BLaER1 treated with 17β-estradiol and CSF1 and Interleukin-3, amounts not matched to agents 10 nM and 100 nM (cell line): ENCODE data around the gene BANP.
"Not testable (repeated sequence)": the region's sequence is repeated elsewhere in the genome, so short reads cannot be mapped to it uniquely, and the experiment has no call there.

ENCODE experiments used
- H3K27ac ChIP-seq, 11 experiments: shearing (Covaris generic); formaldehyde crosslinking; 2 replicates each; pipeline ENCODE4 v1.8.1; 2022
- H3K27me3 ChIP-seq, 11 experiments: shearing (Covaris generic); formaldehyde crosslinking; 2 replicates each; pipeline ENCODE4 v1.8.1; 2022
- H3K36me3 ChIP-seq, 11 experiments: shearing (Covaris generic); formaldehyde crosslinking; 2 replicates each; pipeline ENCODE4 v1.8.1; 2022
- H3K4me1 ChIP-seq, 10 experiments: shearing (Covaris generic); formaldehyde crosslinking; 2 replicates each; pipeline ENCODE4 v1.8.1; 2022
- H3K4me2 ChIP-seq, 11 experiments: shearing (Covaris generic); formaldehyde crosslinking; 2 replicates each; pipeline ENCODE4 v1.8.1; 2022
- H3K4me3 ChIP-seq, 10 experiments: shearing (Covaris generic); formaldehyde crosslinking; 2 replicates each; pipeline ENCODE4 v1.8.1; 2022
- H3K9ac ChIP-seq, 11 experiments: shearing (Covaris generic); formaldehyde crosslinking; 2 replicates each; pipeline ENCODE4 v1.8.1; 2022
- H3K9me3 ChIP-seq, 11 experiments: shearing (Covaris generic); formaldehyde crosslinking; replicated peaks in 1 of 11; 2 replicates each; pipeline ENCODE4 v1.8.1; 2022
- H4K20me1 ChIP-seq, 11 experiments: shearing (Covaris generic); formaldehyde crosslinking; 2 replicates each; pipeline ENCODE4 v1.8.1; 2022
- Cebpa-rat ChIP-seq, 11 experiments: shearing (Covaris generic); IDR thresholded peaks; 2 replicates each; pipeline ENCODE4 v1.8.1; 2022

Gene BANP

DNA sequence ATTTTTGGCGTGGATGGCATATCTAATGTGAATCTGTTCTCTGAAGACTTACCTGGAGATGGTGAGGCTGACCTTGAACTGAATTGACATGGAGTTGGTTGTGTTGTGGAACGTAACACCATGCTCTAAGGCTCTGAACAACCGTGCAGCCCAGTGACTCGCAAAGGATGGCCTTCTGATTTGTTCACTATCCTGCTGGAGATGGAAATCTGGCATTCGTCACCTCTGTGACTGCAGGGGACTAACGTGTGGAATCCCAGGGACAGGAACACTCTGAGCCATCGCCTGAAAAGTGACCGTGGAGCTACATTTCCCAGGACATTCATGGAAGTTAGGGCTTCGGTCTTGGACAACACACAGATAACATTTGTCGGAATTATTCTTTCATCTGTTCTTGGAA is 61.1 kb downstream of the BANP start:
- Histone ChIP-seq H3K4me1 (peaks cover 8 to 27% (median 17%) of the 10 kb centered on the region in 10 experiments; a peak in 19 of 20 replicates), H3K4me3 (no peak overlapping the region), H3K4me2 (no peak overlapping the region), H3K27me3 (no peaks in the 10 kb centered on the region), H3K27ac (no peak overlapping the region; a peak in 1 of 22 replicates), H3K36me3 (peaks cover 37 to 88% (median 59%) of the 10 kb centered on the region in 11 experiments), H4K20me1 (peaks cover 0 to 21% (median 0%) of the 10 kb centered on the region in 11 experiments; a peak in 8 of 22 replicates), H3K9ac (no peak overlapping the region), H3K9me3 (no peaks in the 10 kb centered on the region)
- TF ChIP-seq Cebpa-rat (IDR thresholded peaks at IDR 0.05): no peak

DNA sequence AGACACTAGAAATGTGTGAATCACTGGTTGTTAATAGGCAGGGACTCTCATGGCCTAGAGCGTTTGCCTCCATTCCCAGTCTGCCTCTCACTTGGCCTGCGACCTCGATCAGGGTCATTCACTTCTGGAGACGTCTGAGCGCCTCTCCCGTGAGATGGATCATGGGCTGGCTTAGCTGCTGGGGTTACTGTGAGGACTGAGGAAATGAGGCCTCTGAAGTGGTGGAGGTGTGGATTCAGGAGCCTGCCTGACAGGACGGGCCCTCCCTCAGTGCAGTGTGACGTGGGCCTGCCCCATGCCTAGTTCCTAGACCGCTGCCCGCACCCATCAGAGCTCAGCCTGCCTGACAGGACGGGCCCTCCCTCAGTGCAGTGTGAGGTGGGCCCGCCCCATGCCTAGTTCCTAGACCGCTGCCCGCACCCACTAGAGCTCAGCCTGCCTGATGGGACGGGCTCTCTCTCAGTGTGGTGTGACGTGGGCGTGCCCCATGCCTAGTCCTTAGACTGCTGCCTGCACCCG is 61.9 kb downstream of the BANP start:
- peaks cover 8 to 27% (median 17%) of the 10 kb centered on the region in 10 experiments; a peak in 19 of 20 replicates for H3K4me1 ChIP-seq
- no peak for TF ChIP-seq Cebpa-rat (IDR thresholded peaks at IDR 0.05)
- peak overlapping the region in 9 of 11 experiments; percentile 11 to 59 (median 43); a peak in 15 of 22 replicates for H3K27ac ChIP-seq
- H4K20me1 ChIP-seq: peaks cover 0 to 21% (median 0%) of the 10 kb centered on the region in 11 experiments; a peak in 8 of 22 replicates
- H3K4me2 ChIP-seq: peak overlapping the region in 6 of 11 experiments; percentile 4 to 49 (median 15); a peak in 3 of 22 replicates
- no peaks in the 10 kb centered on the region for H3K27me3 ChIP-seq
- no peaks in the 10 kb centered on the region for H3K9me3 ChIP-seq
- H3K36me3 ChIP-seq: peaks cover 29 to 88% (median 58%) of the 10 kb centered on the region in 11 experiments
- no peak overlapping the region for H3K4me3 ChIP-seq
- peak overlapping the region in 9 of 11 experiments; percentile 5 to 42 (median 26); a peak in 7 of 22 replicates for H3K9ac ChIP-seq

DNA sequence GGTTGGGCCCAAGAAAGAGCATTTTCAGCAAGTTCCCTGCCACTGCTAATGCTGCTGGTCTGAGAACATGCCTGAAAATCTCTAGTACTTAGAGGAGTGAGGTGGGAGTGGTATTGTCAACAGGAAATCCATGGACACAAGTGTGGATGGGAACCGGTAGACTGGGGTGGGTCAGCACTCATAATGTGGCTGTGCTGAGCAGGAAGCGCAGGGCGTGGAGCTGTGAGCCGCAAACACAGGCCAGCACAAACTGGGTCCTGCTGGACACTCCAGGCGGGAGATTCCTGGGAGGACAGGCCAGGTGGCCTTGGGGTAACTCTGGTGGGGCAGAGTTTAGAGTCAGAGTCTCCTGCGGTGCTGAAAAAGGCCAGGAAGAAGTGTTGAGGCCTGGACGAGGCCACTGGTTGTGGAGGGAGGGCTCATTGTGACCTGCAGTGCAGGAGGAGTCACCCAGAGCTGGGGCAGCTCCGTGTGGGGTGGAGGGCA is 62.6 kb downstream of the BANP start:
- Histone ChIP-seq H3K9me3 (no peaks in the 10 kb centered on the region), H3K27me3 (no peaks in the 10 kb centered on the region), H3K27ac (peak overlapping the region in 9 of 11 experiments; percentile 11 to 59 (median 44); a peak in 15 of 22 replicates), H3K4me3 (no peak overlapping the region), H3K9ac (peak overlapping the region in 8 of 11 experiments; percentile 5 to 42 (median 17); a peak in 6 of 22 replicates), H3K4me1 (peaks cover 5 to 25% (median 14%) of the 10 kb centered on the region in 10 experiments; a peak in 19 of 20 replicates), H4K20me1 (peaks cover 0 to 21% (median 0%) of the 10 kb centered on the region in 11 experiments; a peak in 8 of 22 replicates), H3K4me2 (peak overlapping the region in 5 of 11 experiments; percentile 12 to 49 (median 15); a peak in 3 of 22 replicates), H3K36me3 (peaks cover 22 to 92% (median 60%) of the 10 kb centered on the region in 11 experiments)
- TF ChIP-seq Cebpa-rat (IDR thresholded peaks at IDR 0.05): no peak

DNA sequence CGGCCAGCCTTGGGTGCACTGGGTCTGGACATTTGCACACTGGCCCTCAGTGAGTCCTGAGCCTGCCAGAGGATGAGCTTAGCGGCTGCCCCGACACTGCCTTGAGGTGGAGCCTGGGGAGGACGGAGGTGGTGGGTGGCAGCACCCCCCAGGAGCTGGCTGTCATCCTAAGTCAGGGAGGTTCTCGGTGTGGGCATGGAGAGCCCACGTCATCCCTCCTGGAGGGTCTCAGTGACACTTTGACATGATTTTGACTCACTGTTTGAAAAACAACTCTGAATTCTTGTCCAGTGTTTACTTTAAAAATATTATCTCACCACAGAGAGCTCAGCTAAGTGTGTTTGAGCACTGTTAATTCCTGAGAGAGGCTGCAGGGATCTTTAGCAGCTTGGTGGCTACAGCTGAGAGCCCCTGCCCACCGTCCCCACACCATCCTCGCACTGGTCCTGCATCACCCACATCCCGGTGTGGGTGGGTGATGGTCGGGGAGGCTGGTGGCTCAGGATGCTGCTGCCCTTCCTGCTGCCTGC is 63.1 kb downstream of the BANP start:
- H3K27ac ChIP-seq: peak overlapping the region in 7 of 11 experiments; percentile 33 to 59 (median 46); a peak in 12 of 22 replicates
- peaks cover 0 to 16% (median 0%) of the 10 kb centered on the region in 11 experiments; a peak in 8 of 22 replicates for H4K20me1 ChIP-seq
- H3K27me3 ChIP-seq: no peaks in the 10 kb centered on the region
- H3K4me3 ChIP-seq: no peak overlapping the region
- H3K9me3 ChIP-seq: no peaks in the 10 kb centered on the region
- H3K36me3 ChIP-seq: peaks cover 18 to 92% (median 58%) of the 10 kb centered on the region in 11 experiments
- TF ChIP-seq Cebpa-rat (IDR thresholded peaks at IDR 0.05): no peak
- peak overlapping the region in 1 of 11 experiments; percentile 49; a peak in 1 of 22 replicates for H3K4me2 ChIP-seq
- H3K9ac ChIP-seq: peak overlapping the region in 4 of 11 experiments; percentile 10 to 39 (median 25); a peak in 4 of 22 replicates
- peaks cover under 1 to 20% (median 12%) of the 10 kb centered on the region in 10 experiments; a peak in 17 of 20 replicates for H3K4me1 ChIP-seq

DNA sequence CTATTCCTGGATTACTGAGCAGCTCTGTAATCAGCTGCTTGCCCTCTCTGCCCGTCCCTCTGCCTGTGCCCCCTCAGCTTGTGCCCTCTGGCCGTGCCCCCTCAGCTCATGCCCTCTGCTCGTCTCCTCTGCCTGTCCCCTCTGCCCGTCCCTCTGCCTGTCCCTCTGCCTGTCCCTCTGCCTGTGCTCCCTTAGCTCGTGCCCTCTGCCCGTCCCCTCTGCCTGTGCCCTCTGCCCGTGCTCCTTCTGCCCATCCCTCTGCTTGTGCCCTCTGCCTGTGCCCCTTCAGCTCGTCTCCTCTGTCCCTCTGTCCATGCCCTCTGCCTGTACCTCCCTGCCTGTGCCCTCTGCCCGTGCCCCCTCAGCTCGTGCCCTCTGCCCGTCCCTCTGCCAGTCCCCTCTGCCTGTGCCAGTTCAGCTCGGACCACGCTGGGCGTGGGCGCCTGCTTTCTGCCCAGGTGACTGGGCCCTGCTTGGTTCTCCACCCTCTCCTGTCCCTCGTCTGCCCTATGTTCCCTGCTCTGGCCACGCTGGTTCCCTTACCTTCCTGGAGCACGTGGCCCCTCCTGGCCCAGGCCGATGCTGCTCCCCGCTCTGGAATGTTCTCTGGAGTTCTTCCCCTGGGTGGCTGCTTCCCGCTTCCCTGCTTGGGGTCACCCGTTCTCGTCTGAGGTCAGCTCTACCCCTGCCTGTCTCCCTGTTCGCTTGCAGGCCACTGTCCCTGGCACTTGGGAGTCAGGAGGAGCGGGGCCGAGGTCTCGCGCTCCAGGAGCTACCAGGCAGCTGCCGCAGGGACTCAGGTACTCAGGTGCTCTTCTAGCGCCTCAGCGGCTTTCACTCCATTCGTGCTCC is 63.9 kb downstream of the BANP start:
- H3K36me3 ChIP-seq: peaks cover 9 to 89% (median 54%) of the 10 kb centered on the region in 11 experiments
- H3K4me2 ChIP-seq: no peak overlapping the region
- peak overlapping the region in 7 of 11 experiments; percentile 33 to 59 (median 44); a peak in 10 of 22 replicates for H3K27ac ChIP-seq
- H3K9ac ChIP-seq: peak overlapping the region in 2 of 11 experiments; percentile 9 to 39; a peak in 3 of 22 replicates
- H4K20me1 ChIP-seq: peaks cover 0 to 14% (median 0%) of the 10 kb centered on the region in 11 experiments; a peak in 5 of 22 replicates
- H3K27me3 ChIP-seq: no peaks in the 10 kb centered on the region
- no peaks in the 10 kb centered on the region for H3K9me3 ChIP-seq
- no peak for TF ChIP-seq Cebpa-rat (IDR thresholded peaks at IDR 0.05)
- peaks cover 0 to 17% (median 10%) of the 10 kb centered on the region in 10 experiments; a peak in 16 of 20 replicates for H3K4me1 ChIP-seq
- no peak overlapping the region for H3K4me3 ChIP-seq

DNA sequence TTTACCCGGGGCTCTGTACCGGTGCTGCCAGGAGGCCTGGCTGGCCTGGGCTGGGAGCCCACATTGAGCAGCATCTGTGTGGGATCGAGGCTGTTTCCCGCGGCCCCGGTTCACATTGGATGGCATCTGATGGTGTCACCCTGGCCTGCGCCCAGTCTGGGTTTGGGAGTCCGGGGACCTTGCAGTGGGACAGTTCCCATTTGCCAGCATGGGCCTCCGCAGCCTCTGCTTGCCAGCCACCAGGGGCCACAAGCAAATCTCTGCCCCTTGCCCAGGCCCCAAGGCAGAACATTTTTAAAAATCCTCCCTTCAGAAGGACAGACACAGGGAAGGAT is 64.5 kb downstream of the BANP start:
- Histone ChIP-seq H3K4me3 (no peak overlapping the region), H3K9ac (no peak overlapping the region), H3K27me3 (no peaks in the 10 kb centered on the region), H3K9me3 (no peaks in the 10 kb centered on the region), H3K4me1 (peaks cover 0 to 18% (median 11%) of the 10 kb centered on the region in 10 experiments; a peak in 16 of 20 replicates), H3K4me2 (no peak overlapping the region), H3K27ac (peak overlapping the region in 6 of 11 experiments; percentile 18 to 59 (median 36); a peak in 7 of 22 replicates), H4K20me1 (peaks cover 0 to 19% (median 0%) of the 10 kb centered on the region in 11 experiments; a peak in 6 of 22 replicates), H3K36me3 (peaks cover 3 to 89% (median 54%) of the 10 kb centered on the region in 11 experiments; a peak in 20 of 22 replicates)
- TF ChIP-seq Cebpa-rat (IDR thresholded peaks at IDR 0.05): no peak

DNA sequence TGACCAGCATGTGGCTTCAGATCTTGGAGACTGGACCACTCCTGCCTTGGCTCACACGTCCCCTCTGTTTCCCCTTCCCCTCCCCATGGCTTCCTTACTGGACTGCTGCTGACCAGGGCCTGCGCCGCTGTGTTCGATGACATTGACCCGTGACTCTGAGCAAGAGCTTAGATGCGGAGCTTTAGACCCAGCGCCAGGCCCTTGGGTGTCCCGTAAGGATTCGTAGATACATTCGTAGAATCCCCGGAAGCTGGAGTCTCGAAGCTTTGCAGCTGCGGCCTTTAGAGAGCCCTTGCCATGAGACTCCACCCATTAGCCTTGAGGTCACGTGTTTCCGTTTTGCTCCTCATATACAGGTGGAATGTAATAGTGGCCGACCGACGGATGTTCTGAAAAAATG is 65.2 kb downstream of the BANP start:
- H3K27ac ChIP-seq: peak overlapping the region in 1 of 11 experiments; percentile 59; a peak in 1 of 22 replicates
- H3K27me3 ChIP-seq, H3K9me3 ChIP-seq, H3K4me2 ChIP-seq, H3K9ac ChIP-seq, H3K4me3 ChIP-seq: not testable (repeated sequence)
- H3K4me1 ChIP-seq: peaks cover 0 to 24% (median 13%) of the 10 kb centered on the region in 10 experiments; a peak in 17 of 20 replicates
- H4K20me1 ChIP-seq: peaks cover 0 to 22% (median 0%) of the 10 kb centered on the region in 11 experiments; a peak in 7 of 22 replicates
- H3K36me3 ChIP-seq: peaks cover 0 to 87% (median 55%) of the 10 kb centered on the region in 11 experiments; a peak in 18 of 22 replicates

DNA sequence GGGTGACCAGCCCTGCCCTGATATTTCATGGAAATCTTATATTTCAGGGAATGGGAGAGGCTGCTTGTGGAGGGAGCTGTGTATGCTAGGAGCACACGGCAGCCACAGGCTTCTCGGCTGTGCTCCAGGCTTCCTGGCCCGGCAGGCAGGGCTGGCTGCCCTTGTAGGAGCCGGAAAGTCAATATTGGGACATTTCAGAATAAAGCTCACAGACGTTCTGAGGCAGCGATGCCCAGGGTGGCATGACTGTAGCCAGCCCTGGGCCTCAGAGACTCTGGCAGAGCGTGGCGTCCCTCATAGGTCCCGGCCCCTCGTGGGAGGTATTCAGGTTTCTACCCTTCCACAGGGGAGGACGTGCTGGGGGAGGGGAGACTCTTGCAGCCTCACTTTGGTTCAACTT is 65.7 kb downstream of the BANP start:
- H3K9ac ChIP-seq: 0 out of 22 replicates have a peak overlapping the region, but pooled peaks of 1 of the 11 experiments have one; percentile 17
- H3K27me3 ChIP-seq: no peaks in the 10 kb centered on the region
- peaks cover under 1 to 82% (median 55%) of the 10 kb centered on the region in 11 experiments; a peak in 19 of 22 replicates for H3K36me3 ChIP-seq
- no peak for TF ChIP-seq Cebpa-rat (IDR thresholded peaks at IDR 0.05)
- H3K9me3 ChIP-seq: no peaks in the 10 kb centered on the region
- peak overlapping the region in 1 of 11 experiments; percentile 25; a peak in 1 of 22 replicates for H3K27ac ChIP-seq
- H3K4me2 ChIP-seq: no peak overlapping the region
- peaks cover 0 to 30% (median 15%) of the 10 kb centered on the region in 10 experiments; a peak in 17 of 20 replicates for H3K4me1 ChIP-seq
- H4K20me1 ChIP-seq: peaks cover 0 to 22% (median 0%) of the 10 kb centered on the region in 11 experiments; a peak in 7 of 22 replicates
- no peak overlapping the region for H3K4me3 ChIP-seq
